ENCODE data around the gene NLGN1.

DNA sequence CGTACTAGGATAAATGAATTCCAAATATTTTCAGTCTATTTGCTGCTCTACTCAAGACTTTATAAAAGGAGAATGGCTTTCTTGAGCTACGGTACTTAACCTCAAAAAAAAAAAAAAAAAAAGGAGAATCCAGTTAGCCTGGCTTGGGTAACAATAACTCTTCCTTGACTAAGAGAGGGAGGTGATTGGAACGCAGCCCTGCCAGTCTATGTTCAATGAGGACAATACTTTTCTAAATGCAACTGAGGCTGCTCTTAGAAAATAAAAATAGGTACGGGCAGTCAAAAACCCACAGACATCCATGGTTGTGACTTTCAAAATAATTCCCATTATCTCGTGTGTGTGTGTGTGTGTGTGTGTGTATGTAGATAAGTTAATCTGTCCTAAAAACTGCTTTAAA lies 799.9 kb downstream of the NLGN1 start:
- TF ChIP-seq, protein P1, sequence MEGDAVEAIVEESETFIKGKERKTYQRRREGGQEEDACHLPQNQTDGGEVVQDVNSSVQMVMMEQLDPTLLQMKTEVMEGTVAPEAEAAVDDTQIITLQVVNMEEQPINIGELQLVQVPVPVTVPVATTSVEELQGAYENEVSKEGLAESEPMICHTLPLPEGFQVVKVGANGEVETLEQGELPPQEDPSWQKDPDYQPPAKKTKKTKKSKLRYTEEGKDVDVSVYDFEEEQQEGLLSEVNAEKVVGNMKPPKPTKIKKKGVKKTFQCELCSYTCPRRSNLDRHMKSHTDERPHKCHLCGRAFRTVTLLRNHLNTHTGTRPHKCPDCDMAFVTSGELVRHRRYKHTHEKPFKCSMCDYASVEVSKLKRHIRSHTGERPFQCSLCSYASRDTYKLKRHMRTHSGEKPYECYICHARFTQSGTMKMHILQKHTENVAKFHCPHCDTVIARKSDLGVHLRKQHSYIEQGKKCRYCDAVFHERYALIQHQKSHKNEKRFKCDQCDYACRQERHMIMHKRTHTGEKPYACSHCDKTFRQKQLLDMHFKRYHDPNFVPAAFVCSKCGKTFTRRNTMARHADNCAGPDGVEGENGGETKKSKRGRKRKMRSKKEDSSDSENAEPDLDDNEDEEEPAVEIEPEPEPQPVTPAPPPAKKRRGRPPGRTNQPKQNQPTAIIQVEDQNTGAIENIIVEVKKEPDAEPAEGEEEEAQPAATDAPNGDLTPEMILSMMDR (IDR thresholded peaks at IDR 0.05; ENCODE audit: low read depth, low read length), result no peak
- TF ChIP-seq MYC (IDR thresholded peaks at IDR 0.05; ENCODE audit: low read depth, low read length), result no peak
- TF ChIP-seq POLR2A (IDR thresholded peaks at IDR 0.05; ENCODE audit: extremely low read depth, insufficient read length), result no peak

Data from NB4 (cell line).